DOHH2 (cell line): ENCODE results near the gene DEDD.

ENCODE experiments used
- EZH2phosphoT487 ChIP-seq: fragments of 200-600 bp; sonication (generic); IDR thresholded peaks from 2 replicates; pipeline ENCODE4 v1.6.1; 2017; ENCODE audit warnings: borderline replicate concordance, mild to moderate bottlenecking, antibody characterized with exemption, low read length, moderate library complexity, mixed read lengths
- TF ChIP-seq, protein P1 (sequence below): fragments of 200-600 bp; sonication (generic); IDR thresholded peaks from one replicate; pipeline ENCODE4 v1.5.1; 2014; ENCODE audit warnings: antibody characterized with exemption, mild to moderate bottlenecking, low read depth, low read length; ENCODE audit not compliant: poor library complexity, severe bottlenecking

DNA sequence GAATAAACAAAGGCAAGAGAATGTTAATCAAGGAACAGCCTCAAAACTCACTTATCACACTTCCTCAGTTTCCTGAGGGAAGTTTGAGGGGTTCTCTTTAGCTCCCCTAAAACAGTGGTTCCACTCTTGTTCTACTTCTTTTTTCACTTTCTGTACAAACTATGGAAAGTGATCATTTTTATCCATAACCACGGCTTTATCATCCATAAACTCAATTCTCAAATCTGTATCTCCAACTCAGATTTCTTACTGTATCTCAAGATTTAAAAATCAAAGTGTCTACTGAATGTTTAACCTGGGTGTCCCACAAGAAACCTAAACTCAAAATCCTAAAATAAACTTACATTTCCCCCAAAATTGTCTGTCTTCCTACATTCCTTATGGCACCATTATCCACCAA, 18.6 kb downstream of the DEDD start:
- TF ChIP-seq, protein P1, sequence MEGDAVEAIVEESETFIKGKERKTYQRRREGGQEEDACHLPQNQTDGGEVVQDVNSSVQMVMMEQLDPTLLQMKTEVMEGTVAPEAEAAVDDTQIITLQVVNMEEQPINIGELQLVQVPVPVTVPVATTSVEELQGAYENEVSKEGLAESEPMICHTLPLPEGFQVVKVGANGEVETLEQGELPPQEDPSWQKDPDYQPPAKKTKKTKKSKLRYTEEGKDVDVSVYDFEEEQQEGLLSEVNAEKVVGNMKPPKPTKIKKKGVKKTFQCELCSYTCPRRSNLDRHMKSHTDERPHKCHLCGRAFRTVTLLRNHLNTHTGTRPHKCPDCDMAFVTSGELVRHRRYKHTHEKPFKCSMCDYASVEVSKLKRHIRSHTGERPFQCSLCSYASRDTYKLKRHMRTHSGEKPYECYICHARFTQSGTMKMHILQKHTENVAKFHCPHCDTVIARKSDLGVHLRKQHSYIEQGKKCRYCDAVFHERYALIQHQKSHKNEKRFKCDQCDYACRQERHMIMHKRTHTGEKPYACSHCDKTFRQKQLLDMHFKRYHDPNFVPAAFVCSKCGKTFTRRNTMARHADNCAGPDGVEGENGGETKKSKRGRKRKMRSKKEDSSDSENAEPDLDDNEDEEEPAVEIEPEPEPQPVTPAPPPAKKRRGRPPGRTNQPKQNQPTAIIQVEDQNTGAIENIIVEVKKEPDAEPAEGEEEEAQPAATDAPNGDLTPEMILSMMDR = no peak
- TF ChIP-seq EZH2phosphoT487 = no peak
